ENCODE measurements around the gene AHNAK. TPM values are rescaled to one million over a fixed set of nuclear protein-coding genes. Genes with fewer than 3 reads are reported as not detected.

Gene AHNAK
- total RNA-seq, 1 donor from 2014 or later = 27.2 TPM

DNA sequence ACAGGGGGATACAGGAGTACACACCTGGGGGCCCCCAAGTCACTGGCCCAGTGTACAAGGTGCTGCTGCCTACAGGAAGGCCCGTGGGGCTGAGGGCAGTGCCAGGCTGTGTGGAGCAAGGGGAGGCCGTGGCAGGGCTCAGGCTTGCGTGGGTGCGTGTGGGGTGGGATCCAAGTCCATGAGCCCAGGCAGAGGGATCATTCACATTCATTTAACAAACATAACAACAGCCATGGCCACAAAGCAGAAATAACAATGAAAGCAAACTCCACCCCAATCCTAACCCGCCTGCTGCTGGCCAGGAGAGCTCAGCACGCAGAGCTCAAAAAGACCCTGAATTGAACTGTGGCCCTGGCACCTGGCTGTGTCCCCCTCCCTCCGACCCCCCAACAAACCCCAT lies 144.8 kb downstream of the AHNAK start:
- TF ChIP-seq, protein P1, sequence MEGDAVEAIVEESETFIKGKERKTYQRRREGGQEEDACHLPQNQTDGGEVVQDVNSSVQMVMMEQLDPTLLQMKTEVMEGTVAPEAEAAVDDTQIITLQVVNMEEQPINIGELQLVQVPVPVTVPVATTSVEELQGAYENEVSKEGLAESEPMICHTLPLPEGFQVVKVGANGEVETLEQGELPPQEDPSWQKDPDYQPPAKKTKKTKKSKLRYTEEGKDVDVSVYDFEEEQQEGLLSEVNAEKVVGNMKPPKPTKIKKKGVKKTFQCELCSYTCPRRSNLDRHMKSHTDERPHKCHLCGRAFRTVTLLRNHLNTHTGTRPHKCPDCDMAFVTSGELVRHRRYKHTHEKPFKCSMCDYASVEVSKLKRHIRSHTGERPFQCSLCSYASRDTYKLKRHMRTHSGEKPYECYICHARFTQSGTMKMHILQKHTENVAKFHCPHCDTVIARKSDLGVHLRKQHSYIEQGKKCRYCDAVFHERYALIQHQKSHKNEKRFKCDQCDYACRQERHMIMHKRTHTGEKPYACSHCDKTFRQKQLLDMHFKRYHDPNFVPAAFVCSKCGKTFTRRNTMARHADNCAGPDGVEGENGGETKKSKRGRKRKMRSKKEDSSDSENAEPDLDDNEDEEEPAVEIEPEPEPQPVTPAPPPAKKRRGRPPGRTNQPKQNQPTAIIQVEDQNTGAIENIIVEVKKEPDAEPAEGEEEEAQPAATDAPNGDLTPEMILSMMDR (IDR thresholded peaks at IDR 0.05; ENCODE audit: unreplicated experiment) = no peak
- H3K9me3 Mint-ChIP-seq (ENCODE audit: low read depth) = no peaks in the 10 kb centered on the region
- DNase-seq (ENCODE audit: low spot score, unreplicated experiment) = no peak
- H3K27me3 Mint-ChIP-seq = peaks cover 2% of the 10 kb centered on the region
- no peaks in the 10 kb centered on the region for H3K36me3 Mint-ChIP-seq (ENCODE audit: insufficient read depth)
- no peak overlapping the region for H3K4me3 Mint-ChIP-seq (ENCODE audit: low read depth)
- peaks cover 8% of the 10 kb centered on the region for H3K4me1 Mint-ChIP-seq (ENCODE audit: low read depth)
- H3K27ac Mint-ChIP-seq = no peak overlapping the region

DNA sequence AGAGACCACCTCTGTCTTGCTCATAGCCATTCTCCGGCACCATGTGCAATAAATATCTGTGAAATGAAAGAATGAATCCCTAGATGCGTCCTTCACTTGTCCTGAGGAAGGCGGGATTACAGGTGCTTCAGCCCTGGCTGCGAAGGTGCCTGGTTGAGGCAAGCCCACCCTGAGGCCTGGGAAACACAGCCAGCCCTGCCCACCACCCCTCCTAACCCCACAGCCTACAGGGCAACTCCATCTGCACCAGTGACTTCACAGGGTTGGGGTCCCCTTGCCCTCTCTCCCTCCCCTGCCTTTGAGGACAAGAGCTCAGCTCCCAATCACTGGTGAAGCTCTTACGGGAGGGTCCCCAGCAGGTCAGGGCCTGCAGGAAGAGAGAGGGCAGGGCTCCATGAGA lies 145.2 kb downstream of the AHNAK start:
- H3K27ac Mint-ChIP-seq = no peak overlapping the region
- H3K4me1 Mint-ChIP-seq (ENCODE audit: low read depth) = peaks cover 8% of the 10 kb centered on the region
- DNase-seq (ENCODE audit: low spot score, unreplicated experiment) = no peak
- H3K9me3 Mint-ChIP-seq (ENCODE audit: low read depth) = no peaks in the 10 kb centered on the region
- TF ChIP-seq, protein P1 (IDR thresholded peaks at IDR 0.05; ENCODE audit: unreplicated experiment) = no peak
- H3K27me3 Mint-ChIP-seq = peaks cover 2% of the 10 kb centered on the region
- no peak overlapping the region for H3K4me3 Mint-ChIP-seq (ENCODE audit: low read depth)
- H3K36me3 Mint-ChIP-seq (ENCODE audit: insufficient read depth) = no peaks in the 10 kb centered on the region

DNA sequence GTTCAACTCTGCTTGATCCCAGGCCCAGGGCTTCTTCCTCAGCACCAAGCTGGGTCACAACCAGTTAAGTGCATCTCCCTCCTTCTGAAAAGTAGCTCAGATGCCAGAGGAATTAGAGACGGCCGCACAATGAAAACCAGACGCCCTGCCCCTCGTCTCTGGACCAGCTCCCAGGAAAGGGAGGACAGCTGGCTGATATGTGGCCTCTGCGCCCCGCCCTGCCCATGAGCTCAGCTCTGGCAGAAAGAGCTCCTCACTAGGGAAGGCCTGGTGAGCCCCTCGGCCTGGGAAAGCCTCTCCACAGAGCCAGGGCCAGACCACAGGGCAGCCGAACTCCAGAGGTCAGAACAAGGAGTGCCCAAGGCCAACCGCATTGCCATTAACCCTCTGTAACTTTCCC lies 145.8 kb downstream of the AHNAK start:
- H3K4me1 Mint-ChIP-seq (ENCODE audit: low read depth) = peaks cover 8% of the 10 kb centered on the region
- H3K36me3 Mint-ChIP-seq (ENCODE audit: insufficient read depth) = no peaks in the 10 kb centered on the region
- H3K9me3 Mint-ChIP-seq (ENCODE audit: low read depth) = no peaks in the 10 kb centered on the region
- TF ChIP-seq, protein P1 (IDR thresholded peaks at IDR 0.05; ENCODE audit: unreplicated experiment) = no peak
- H3K27me3 Mint-ChIP-seq = peaks cover 2% of the 10 kb centered on the region
- H3K27ac Mint-ChIP-seq = no peak overlapping the region
- DNase-seq (ENCODE audit: low spot score, unreplicated experiment) = no peak
- H3K4me3 Mint-ChIP-seq (ENCODE audit: low read depth) = no peak overlapping the region

DNA sequence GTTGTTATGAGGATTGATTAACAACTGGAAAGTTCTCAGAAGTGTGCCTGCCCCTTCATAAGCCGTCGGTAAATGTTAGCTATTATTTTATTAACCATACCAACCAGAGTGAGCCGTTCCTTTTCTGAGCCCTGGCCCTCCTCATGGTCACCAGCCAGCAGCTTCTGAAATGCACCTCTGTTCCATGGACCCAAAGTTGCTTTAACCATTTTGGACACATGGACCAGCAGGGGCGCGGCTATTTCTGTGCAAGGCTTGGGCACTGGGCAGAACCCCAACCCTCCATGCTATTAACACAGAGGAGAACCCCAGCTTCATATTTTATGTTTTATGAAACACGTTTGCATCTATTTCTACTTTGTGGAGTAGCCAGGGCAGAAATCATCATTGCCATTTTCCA lies 146.3 kb downstream of the AHNAK start:
- DNase-seq (ENCODE audit: low spot score, unreplicated experiment) = no peak

DNA sequence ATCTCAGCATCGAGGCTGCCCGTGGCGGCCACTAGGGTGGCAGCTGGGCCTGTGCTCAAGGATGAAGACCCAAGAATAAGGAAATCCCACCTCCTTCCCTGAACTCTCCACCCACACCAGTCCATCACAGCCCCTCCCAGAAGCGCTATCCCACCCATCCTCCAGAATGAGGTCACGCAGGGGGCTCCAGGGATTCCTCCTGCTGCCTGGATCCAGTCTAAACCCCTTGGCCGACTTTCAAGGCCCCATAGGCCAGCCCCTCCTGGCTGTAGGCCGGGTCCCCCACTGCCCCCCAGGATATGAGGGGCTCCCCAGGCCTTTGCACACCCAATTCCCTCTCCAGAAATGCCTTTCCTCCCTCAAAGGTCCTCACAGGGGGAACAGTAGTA lies 146.7 kb downstream of the AHNAK start:
- TF ChIP-seq, protein P1 (IDR thresholded peaks at IDR 0.05; ENCODE audit: unreplicated experiment) = no peak
- Mint-ChIP-seq H3K4me3 (ENCODE audit: low read depth) (no peak overlapping the region), H3K36me3 (ENCODE audit: insufficient read depth) (no peaks in the 10 kb centered on the region), H3K27me3 (peaks cover 1% of the 10 kb centered on the region), H3K9me3 (ENCODE audit: low read depth) (no peaks in the 10 kb centered on the region), H3K4me1 (ENCODE audit: low read depth) (peaks cover 10% of the 10 kb centered on the region), H3K27ac (no peak overlapping the region)
- no peak for DNase-seq (ENCODE audit: low spot score, unreplicated experiment)

More for the DNA sequence above, 146.3 kb downstream of the AHNAK start:
- Mint-ChIP-seq H3K27me3 (peaks cover 2% of the 10 kb centered on the region), H3K36me3 (ENCODE audit: insufficient read depth) (no peaks in the 10 kb centered on the region), H3K4me1 (ENCODE audit: low read depth) (peaks cover 8% of the 10 kb centered on the region), H3K27ac (no peak overlapping the region), H3K9me3 (ENCODE audit: low read depth) (no peaks in the 10 kb centered on the region), H3K4me3 (ENCODE audit: low read depth) (no peak overlapping the region)
- TF ChIP-seq, protein P1 (IDR thresholded peaks at IDR 0.05; ENCODE audit: unreplicated experiment) = no peak

All from progenitor cell of endocrine pancreas (in vitro differentiated cells).